ENCODE measurements around the gene GPS2. TPM values are rescaled to one million over a fixed set of nuclear protein-coding genes. Genes with fewer than 3 reads are reported as not detected.

The GPS2 gene
- total and polyA plus RNA-seq, 2 donors (not counting 1 experiment from before 2014, with no cell fraction given) = 30.6 to 55.3 TPM

GRCh38 chr17:7315570-7316235, 543 bp upstream of the GPS2 start:
- DNase-seq (ENCODE audit: low read depth in 2 of 2) = no peak

GRCh38 chr17:7313890-7314718, 1.1 kb downstream of the GPS2 start:
- TF ChIP-seq CTCF (conservative IDR thresholded peaks at IDR 0.05 in 1 of 2, IDR thresholded peaks at IDR 0.05 in 1 of 2; ENCODE audit: low read depth in 1 of 2, low read length in 2 of 2) (no peak), EZH2 (IDR thresholded peaks at IDR 0.05; ENCODE audit: low read length, missing control alignments) (no peak)
- Histone ChIP-seq H3K36me3 (ENCODE audit: control insufficient read depth, insufficient read depth, low read length) (peaks cover 38% of the 10 kb centered on the region), H3K4me1 (ENCODE audit: control insufficient read depth, extremely low read depth, insufficient read depth, low read length) (peaks cover 8% of the 10 kb centered on the region), H3K27ac (ENCODE audit: insufficient read depth, low read length) (peak overlapping the region; percentile 75), H3K27me3 (ENCODE audit: control insufficient read depth, insufficient read depth, low read length) (no peaks in the 10 kb centered on the region), H3K9me3 (ENCODE audit: control insufficient read depth, insufficient read depth, low read depth, low read length) (no peaks in the 10 kb centered on the region), H3K79me2 (ENCODE audit: control insufficient read depth, insufficient read depth, low read length) (peaks cover 33% of the 10 kb centered on the region), H3K4me2 (ENCODE audit: extremely low read depth, insufficient read depth, low read length) (peak overlapping the region; percentile 76), H3K4me3 (replicated peaks in 1 of 4; ENCODE audit: control extremely low read depth in 1 of 4, insufficient read depth in 1 of 4, low read depth in 3 of 4, low read length in 4 of 4) (peak overlapping the region; percentile 66 to 88 (median 74)), H2AFZ (ENCODE audit: low read length) (no peak overlapping the region), H3K9ac (ENCODE audit: insufficient read depth, low read length) (peak overlapping the region; percentile 85), H4K20me1 (ENCODE audit: control insufficient read depth, extremely low read depth, insufficient read depth, low read length) (no peaks in the 10 kb centered on the region)
- no peak for DNase-seq (ENCODE audit: low read depth in 2 of 2)

More at GRCh38 chr17:7315570-7316235, 543 bp upstream of the GPS2 start:
- Histone ChIP-seq H3K79me2 (ENCODE audit: control insufficient read depth, insufficient read depth, low read length) (peaks cover 17% of the 10 kb centered on the region), H3K27ac (ENCODE audit: insufficient read depth, low read length) (peak overlapping the region; percentile 75), H3K4me2 (ENCODE audit: extremely low read depth, insufficient read depth, low read length) (peak overlapping the region; percentile 89), H2AFZ (ENCODE audit: low read length) (peak overlapping the region; percentile 57), H3K9me3 (ENCODE audit: control insufficient read depth, insufficient read depth, low read depth, low read length) (no peaks in the 10 kb centered on the region), H4K20me1 (ENCODE audit: control insufficient read depth, extremely low read depth, insufficient read depth, low read length) (no peaks in the 10 kb centered on the region), H3K27me3 (ENCODE audit: control insufficient read depth, insufficient read depth, low read length) (no peaks in the 10 kb centered on the region), H3K4me1 (ENCODE audit: control insufficient read depth, extremely low read depth, insufficient read depth, low read length) (peaks cover 8% of the 10 kb centered on the region), H3K9ac (ENCODE audit: insufficient read depth, low read length) (peak overlapping the region; percentile 85), H3K36me3 (ENCODE audit: control insufficient read depth, insufficient read depth, low read length) (peaks cover 32% of the 10 kb centered on the region), H3K4me3 (replicated peaks in 1 of 4; ENCODE audit: control extremely low read depth in 1 of 4, insufficient read depth in 1 of 4, low read depth in 3 of 4, low read length in 4 of 4) (peak overlapping the region; percentile 65 to 88 (median 70))
- TF ChIP-seq CTCF (conservative IDR thresholded peaks at IDR 0.05 in 1 of 2, IDR thresholded peaks at IDR 0.05 in 1 of 2; ENCODE audit: low read depth in 1 of 2, low read length in 2 of 2) = no peak
- TF ChIP-seq EZH2 (IDR thresholded peaks at IDR 0.05; ENCODE audit: low read length, missing control alignments) = no peak
